Gastroesophageal sphincter (tissue), 3 donors: ENCODE measurements around the gene FAM117A.

Experiments used
- CTCF ChIP-seq, 4 experiments: fragments of 200-600 bp in 2 of 4; fragments of 450-650 bp in 2 of 4; sonication (generic) in 1 of 4; IDR thresholded peaks; one replicate each; pipeline ENCODE4 v1.5.1; 2017 to 2019; ENCODE audit warnings: antibody characterized with exemption in 4 of 4, mild to moderate bottlenecking in 2 of 4, moderate library complexity in 2 of 4
- POLR2A ChIP-seq, 2 donors: fragments of 450-650 bp; IDR thresholded peaks; one replicate each; pipeline ENCODE4 v1.6.1; 2017; ENCODE audit warnings: antibody characterized with exemption in 2 of 2, mild to moderate bottlenecking in 2 of 2, moderate library complexity in 1 of 2
- POLR2AphosphoS5 ChIP-seq: sonication (generic); formaldehyde crosslinking; IDR thresholded peaks from one replicate; pipeline ENCODE4 v1.6.1; 2017; ENCODE audit warnings: antibody characterized with exemption

GRCh38 chr17:49793309-49793708 is 29.4 kb upstream of the FAM117A start:
- TF ChIP-seq CTCF (IDR thresholded peaks at IDR 0.05) (no peak), POLR2A (IDR thresholded peaks at IDR 0.05) (no peak), POLR2AphosphoS5 (no peak)
